HG03025 (cell line): ENCODE measurements around the gene RGS1.
A peak's percentile ranks its signal among the peaks of the same experiment; 100 is the strongest.

ENCODE experiments used
- ATAC-seq: cut with Tn5 transposase; IDR thresholded peaks from one replicate; pipeline ENCODE4 v1.9.1; 2021; ENCODE audit warnings: mild to moderate bottlenecking, moderate library complexity; ENCODE audit not compliant: unreplicated experiment, low FRiP score

RGS1 gene

DNA sequence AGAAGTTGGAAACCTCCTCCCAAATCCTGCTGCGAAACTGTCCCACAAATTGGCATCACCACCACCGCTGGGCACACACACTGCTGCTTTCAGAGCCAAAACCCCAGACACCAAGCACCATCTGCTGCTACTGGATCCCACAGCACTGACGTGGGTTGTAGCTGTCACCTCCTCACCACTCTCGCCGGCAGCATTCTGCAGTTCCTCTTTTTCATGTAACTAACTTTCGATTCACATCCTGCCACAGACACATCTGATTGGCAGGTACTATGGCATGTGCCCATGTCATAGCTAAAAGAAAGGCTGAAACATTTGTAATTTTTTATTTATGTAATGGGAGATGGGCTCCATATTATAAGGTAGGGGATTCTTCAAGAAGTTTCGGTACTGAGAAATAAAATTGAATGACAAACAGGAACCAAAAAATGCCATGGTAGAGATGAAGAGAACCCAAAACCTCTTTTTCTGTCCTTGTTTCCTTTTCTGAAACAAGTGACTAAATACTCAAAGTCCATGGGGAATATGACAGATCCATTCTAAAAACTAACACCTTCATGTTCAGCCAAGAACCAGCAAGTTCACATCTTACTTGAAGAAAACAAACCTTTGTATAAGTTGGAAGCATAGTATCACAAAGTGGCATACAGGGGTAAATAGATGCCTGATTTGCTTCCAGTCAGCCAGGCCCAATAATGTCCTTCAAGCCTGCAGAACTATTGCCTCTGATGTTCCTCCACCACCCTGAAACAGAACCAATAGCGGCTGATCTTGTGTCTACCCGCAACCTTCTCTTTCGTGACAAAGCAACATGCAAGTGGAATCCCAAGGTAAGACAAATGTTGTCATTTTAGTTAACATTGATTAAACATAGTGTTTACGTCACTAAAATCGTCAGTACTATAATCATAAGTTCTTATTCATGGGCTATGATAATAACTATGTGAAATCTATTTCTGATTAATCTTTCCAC, 33.8 kb downstream of the RGS1 start:
- peak; percentile 100 for ATAC-seq

DNA sequence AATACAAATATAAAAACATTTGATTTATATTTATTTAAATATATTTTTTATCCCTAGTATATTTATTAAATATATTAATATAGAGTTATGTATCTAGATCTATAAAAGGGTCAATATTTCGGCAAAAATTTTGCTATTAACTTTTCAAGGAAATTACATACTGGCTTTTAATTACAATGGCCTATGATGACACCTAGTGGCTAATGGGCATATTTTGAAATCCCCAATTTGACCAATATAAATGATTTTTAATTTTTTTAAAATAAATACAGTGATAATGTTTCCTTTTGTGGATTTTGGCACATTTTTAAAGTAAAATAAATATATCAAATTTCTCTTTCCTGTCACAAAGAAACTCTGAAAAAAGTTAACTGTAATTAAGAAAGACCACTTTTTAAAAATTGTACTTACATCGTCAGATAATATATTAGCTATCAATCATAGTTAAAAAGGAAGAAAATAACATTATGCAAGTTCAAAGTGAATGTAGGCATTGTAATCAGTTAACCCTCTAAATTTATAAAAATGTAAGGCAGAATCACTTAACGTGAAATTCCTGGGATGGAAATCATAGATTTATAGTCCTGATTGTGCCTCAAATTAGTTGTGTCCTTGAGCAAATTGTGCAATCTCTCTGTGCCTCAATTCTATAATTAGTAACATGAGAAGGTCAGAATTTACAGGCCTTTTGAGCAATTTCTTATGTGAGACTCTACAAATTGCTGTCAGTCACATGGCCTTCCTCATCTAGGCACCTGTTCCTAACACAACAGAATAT, 34.7 kb downstream of the RGS1 start:
- no peak for ATAC-seq

DNA sequence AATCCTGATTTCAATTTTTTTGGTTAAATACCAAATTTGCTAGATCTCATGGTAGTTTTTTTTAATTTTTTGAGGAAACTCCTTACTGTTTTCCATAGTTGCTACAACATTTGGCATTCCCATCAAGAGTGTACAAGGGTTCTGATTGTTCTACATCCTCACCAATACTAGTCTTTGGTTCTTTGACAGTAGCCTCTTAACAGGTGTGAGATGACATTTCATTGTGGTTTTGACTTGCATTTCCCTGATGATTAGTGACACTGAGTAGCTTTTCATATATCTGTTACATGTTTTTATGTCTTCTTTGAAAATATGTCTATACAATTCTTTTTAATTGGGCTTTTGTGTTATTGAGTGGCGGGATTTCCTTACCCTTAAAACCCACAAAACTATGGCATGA, 39.5 kb downstream of the RGS1 start:
- ATAC-seq: no peak

DNA sequence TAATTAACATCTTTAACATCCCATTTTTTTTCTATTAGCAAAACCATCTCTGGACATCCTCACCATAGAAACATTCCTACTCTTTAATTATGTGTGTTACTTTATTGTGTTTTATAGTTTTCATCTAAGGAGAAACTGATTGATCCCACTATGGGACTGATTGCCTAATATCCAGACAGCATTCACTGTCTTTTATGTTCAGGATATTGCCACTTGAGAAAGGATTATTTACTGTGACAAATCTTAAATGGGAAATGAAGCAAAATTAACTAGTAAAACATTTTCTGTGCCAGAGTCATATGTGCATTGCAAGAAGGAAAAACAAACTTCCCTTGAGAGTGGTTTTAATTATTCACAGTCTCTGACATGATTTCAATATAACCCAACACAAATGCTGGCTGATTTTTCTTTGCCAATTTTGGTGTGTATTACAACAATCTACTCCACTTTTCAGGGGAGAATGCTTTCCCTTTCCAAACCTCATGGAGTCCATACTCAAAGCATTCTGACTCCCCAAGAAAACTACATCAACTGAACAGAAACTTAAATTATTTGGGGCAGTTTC, 44.6 kb downstream of the RGS1 start:
- ATAC-seq: no peak

DNA sequence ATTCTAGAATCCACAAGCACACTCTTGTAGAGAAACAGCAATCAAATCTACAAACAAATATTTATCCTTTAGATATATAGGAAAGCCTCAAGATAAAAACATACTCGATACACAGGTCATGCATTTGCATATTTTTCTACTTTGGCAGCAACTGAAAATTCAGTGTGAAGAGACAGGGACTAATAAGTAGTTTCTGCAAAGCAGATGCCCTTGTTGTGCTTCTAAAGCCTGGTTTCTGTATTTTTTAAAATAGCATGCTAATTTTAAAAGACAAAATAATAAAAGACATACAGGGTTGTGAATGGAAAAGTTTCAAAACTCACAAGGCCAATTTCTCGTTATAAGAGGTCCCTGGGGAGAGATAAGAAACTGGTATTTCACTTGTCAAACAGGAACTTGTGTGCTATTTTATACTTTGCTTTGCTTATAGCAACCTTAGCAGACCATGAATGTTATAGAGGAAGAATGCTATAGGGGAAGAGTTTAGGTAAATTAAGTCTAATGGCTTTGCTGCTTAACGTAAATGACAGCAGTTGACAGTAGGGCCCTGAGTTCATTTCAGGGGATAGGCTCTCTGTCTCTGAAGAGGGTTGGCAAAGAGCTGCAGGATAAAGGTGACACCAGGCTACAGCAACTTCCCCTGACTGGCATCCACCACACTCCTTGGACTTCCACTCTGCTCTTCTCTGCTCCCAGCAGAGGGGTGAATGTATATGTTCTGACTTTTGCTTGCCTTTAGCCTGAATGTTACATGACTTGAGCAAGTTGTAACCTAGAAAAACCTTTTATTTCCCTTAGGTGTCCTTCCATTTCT, 51.0 kb downstream of the RGS1 start:
- ATAC-seq: peak; percentile 86

DNA sequence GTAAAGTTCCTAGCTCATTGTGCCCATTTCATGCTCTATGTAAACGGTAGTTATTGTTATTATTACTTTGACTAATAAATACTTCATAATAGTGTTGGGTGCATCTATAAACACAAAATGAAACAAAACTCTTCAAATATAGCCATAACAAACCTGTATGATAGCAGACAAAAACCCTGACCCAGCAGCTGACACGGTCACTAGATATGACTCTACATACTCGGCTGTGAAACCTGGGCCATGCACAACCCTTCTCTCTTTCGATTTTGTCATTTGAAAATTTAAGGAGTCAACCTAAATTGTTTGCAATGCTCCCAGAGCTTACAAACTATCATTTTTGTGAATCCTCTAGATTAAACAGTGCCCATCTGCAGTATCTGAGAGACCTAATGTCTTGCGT, 52.3 kb downstream of the RGS1 start:
- no peak for ATAC-seq

DNA sequence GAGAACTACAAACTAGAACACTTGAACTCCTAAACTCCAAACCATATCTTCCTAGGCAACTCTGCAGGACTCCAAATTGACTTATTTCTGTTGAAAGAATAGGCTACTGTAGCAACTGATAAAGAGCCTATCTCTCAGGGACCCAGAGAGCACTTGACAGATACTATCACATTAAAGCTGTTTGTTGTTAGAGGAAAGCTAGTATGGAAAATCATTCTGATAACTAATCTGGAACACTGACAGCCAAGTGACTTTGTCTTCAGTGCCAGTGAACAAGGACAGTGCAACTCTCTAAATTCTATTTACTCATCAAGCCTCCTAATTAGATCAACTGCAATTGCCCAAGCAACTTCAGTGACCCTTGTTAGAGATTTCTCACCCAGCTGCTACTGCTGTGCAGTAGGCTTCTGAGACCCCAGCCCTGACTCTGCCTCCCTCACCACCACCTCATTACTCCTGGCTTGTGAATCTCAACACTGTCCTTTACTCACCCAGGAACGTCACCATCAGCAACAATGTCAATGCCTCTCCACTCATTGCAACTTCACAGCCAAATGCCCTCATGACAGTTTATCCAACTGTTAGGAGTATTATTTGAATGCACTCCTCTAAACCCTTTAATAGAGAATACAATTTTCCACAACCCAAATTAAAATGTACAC, 53.0 kb downstream of the RGS1 start:
- no peak for ATAC-seq

DNA sequence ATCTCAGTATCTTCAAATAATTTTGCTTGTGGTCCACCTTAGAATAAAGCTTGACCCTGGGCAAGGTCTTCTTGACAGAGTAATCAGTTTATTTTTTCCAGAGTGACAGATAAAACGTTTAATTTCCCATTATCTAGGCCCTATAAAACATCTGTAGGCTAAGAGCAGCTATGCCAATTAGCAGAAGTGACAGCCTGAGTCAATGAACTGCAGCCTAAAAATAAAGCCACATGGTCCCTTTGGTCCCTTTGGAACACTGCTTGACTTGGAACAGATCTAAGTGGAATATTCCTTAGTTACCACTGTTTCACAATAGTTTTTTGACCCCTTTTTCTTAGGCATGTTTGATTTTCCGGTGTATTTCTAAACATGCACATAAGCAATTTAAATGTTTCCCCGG, 54.0 kb downstream of the RGS1 start:
- no peak for ATAC-seq
